Measurements from ENCODE around the gene FRS2.

DNA sequence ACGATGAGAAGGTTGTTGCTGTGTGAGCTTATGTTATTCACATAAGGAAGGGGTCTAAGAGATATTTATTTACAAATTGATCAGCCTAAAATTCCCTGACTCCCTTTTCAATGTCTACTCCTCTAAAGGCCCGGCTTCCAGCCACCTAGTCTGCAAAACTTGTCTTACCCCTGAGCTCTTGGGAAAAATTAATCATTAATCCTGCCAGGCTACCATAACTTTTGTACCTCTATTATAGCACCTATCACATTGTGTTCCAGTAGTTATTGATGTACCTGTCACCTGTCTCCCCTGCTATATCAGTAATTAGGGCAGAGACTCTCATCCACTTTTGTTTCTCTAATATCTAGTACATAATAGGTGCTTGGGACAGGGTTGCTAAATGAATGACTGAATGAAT lies 29.3 kb upstream of the FRS2 start:
- TF ChIP-seq CTCF (IDR thresholded peaks at IDR 0.05; ENCODE audit: insufficient read depth, low read length) (no peak), REST (IDR thresholded peaks at IDR 0.05; ENCODE audit: insufficient replicate concordance, low read depth) (no peak), POLR2AphosphoS5 (IDR thresholded peaks at IDR 0.05; ENCODE audit: low read depth) (no peak), SPI1 (IDR thresholded peaks at IDR 0.05; ENCODE audit: borderline replicate concordance, low read depth) (no peak)
